ENCODE data around the gene USF2.
"Not testable (repeated sequence)": the region's sequence is repeated elsewhere in the genome, so short reads cannot be mapped to it uniquely, and the experiment has no call there.

USF2 gene

GRCh38 chr19:35231956-35232645 lies 36.7 kb upstream of the USF2 start:
- no peak for TF ChIP-seq CTCF (conservative IDR thresholded peaks at IDR 0.05; ENCODE audit: low read depth, low read length)
- DNase-seq (ENCODE audit: low read depth) = no peak
- H3K4me3 ChIP-seq (ENCODE audit: low read length) = no peak overlapping the region

- no peak overlapping the region for H3K4me3 ChIP-seq (ENCODE audit: low read length)
- DNase-seq (ENCODE audit: low read depth) = no peak
- no peak for TF ChIP-seq CTCF (conservative IDR thresholded peaks at IDR 0.05; ENCODE audit: low read depth, low read length)
These were observed 35.9 kb upstream of the USF2 start for GRCh38 chr19:35232912-35233311.

GRCh38 chr19:35236638-35237400 lies 31.9 kb upstream of the USF2 start:
- DNase-seq (ENCODE audit: low read depth) = no peak
- TF ChIP-seq CTCF (conservative IDR thresholded peaks at IDR 0.05; ENCODE audit: low read depth, low read length) = no peak

GRCh38 chr19:35239597-35239996 lies 29.2 kb upstream of the USF2 start:
- not testable (repeated sequence) for H3K4me3 ChIP-seq (ENCODE audit: low read length); DNase-seq (ENCODE audit: low read depth)

More at GRCh38 chr19:35236638-35237400, 31.9 kb upstream of the USF2 start:
- H3K4me3 ChIP-seq (ENCODE audit: low read length) = no peak overlapping the region

- no peak for DNase-seq (ENCODE audit: low read depth)
- H3K4me3 ChIP-seq (ENCODE audit: low read length) = no peak overlapping the region
These were observed 28.4 kb upstream of the USF2 start for GRCh38 chr19:35240327-35240726.

GRCh38 chr19:35241417-35241816 lies 27.3 kb upstream of the USF2 start:
- no peak overlapping the region for H3K4me3 ChIP-seq (ENCODE audit: low read length)
- TF ChIP-seq CTCF (conservative IDR thresholded peaks at IDR 0.05; ENCODE audit: low read depth, low read length) = no peak
- DNase-seq (ENCODE audit: low read depth) = no peak

More at GRCh38 chr19:35240327-35240726, 28.4 kb upstream of the USF2 start:
- no peak for TF ChIP-seq CTCF (conservative IDR thresholded peaks at IDR 0.05; ENCODE audit: low read depth, low read length)

GRCh38 chr19:35246466-35247092 lies 22.2 kb upstream of the USF2 start:
- no peak for TF ChIP-seq CTCF (conservative IDR thresholded peaks at IDR 0.05; ENCODE audit: low read depth, low read length)
- H3K4me3 ChIP-seq (ENCODE audit: low read length) = no peak overlapping the region
- no peak for DNase-seq (ENCODE audit: low read depth)
